Lower leg skin (tissue), 3 donors: ENCODE results near the gene PRICKLE2.

Source experiments
- CTCF ChIP-seq, 3 donors: fragments of 450-650 bp; IDR thresholded peaks; one replicate each; pipeline ENCODE4 v1.5.1; 2016; ENCODE audit warnings: antibody characterized with exemption in 3 of 3, mild to moderate bottlenecking in 3 of 3, moderate library complexity in 2 of 3
- POLR2A ChIP-seq, 2 donors: fragments of 450-650 bp; IDR thresholded peaks; one replicate each; pipeline ENCODE4 v1.6.1; 2016 to 2017; ENCODE audit warnings: antibody characterized with exemption in 2 of 2, mild to moderate bottlenecking in 1 of 2, moderate library complexity in 1 of 2

DNA sequence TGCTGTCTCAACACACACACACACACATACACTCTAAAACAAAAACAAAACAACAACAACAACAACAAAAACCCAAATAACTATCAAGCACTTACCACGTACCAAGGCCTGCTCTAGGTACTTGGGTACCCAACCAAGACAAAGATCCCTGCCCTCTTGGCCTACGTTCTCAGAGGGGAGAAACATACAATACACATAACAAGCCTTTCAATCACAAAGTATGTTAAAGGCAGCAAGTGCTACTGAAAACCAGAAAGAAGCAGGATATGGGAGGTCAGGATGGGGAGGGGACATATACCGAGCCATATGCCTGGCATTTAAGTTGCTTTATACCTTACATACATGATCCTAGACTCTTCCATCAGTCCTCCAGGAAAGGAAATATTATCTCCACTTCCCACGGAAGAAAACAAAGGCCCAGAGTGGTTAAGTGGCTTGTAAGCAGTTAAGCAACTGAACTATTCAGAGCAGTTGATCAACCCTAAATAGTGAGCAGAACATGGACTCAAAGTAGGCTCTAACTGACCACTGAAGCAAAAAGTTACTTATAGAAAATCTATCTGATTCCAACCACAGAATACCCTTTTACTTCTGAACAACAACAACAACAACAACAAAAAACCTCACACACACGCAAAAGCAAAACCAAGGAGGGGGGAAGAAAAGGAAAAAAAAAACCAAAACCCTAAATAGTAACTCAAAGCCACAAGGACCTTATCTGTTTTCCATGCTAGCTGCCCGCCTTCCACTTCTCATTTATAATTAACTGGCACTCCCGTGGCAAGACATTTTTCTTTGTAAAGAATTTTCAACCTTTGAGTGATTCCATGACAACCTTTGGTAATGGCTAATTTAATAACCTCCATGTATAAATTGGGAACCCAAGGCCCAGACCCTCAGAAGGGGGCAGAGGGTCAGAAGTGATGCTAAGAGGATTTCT is 21.0 kb downstream of the PRICKLE2 start:
- TF ChIP-seq CTCF (IDR thresholded peaks at IDR 0.05) (no peak), POLR2A (IDR thresholded peaks at IDR 0.05) (no peak)
